Measurements from ENCODE around the gene CALB2.
A peak's percentile ranks its signal among the peaks of the same experiment; 100 is the strongest.
"Not testable (repeated sequence)": the region's sequence is repeated elsewhere in the genome, so short reads cannot be mapped to it uniquely, and the experiment has no call there.

The CALB2 gene, protein sequence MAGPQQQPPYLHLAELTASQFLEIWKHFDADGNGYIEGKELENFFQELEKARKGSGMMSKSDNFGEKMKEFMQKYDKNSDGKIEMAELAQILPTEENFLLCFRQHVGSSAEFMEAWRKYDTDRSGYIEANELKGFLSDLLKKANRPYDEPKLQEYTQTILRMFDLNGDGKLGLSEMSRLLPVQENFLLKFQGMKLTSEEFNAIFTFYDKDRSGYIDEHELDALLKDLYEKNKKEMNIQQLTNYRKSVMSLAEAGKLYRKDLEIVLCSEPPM

DNA sequence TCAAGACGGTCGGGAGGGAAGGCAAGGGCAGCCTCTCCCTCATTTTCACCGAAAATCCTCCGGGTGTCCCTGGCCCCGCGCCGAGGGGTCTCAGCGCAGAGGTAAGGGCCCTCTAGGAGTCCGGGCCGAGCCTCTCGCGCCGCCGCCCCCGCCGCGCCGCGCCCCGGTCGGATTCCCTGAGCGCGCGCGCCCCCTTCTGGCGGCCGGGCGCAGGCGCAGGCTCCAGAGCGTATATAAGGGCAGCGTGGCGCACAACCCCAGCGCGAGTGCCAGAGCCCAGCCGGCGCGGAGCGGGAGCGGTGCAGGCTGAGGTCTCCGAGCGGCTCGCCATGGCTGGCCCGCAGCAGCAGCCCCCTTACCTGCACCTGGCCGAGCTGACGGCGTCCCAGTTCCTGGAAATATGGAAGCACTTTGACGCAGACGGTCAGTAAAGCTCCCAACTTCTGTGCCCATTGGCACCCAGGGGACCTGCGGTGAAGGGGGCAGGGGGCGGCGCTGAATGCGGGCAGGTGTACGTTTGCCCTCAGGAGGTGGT, at the start of gene CALB2:
Gene CALB2 (plus strand): TSS at position 260 of the 535 bp plus-strand sequence. CDS start 70 bp downstream, at position 330.
- DNase-seq, result peak; percentile 33 to 34

DNA sequence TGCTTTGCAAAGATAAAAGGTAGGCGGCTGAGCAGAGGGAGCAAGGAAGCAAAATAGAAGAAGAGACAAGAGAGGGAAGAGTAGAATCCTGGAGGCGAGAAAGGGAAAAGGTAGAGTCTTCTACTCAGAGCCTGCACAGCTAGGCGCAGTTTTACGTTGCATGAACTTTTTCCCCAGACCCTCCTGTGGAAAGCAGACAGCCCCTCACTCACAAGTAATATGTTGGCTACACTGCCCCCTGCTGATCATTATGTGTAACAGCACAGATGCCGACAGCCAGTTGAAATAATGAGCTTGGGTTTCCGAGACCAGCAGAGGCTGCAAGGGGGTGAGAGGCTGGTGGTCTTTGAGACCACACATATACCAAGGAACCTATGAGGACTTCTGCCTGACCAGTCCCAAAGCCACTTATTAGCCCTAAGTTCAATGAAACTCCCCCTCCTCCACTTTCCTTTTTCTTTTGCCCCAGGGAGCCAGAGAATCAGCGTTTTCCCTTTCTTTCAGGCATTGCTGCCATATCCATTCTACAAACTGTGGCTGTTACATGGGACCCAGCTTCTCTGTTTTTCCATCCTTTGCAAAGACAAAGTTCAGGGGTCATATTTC, 46.9 kb upstream of the CALB2 start:
- DNase-seq, result peak; percentile 6 to 17

DNA sequence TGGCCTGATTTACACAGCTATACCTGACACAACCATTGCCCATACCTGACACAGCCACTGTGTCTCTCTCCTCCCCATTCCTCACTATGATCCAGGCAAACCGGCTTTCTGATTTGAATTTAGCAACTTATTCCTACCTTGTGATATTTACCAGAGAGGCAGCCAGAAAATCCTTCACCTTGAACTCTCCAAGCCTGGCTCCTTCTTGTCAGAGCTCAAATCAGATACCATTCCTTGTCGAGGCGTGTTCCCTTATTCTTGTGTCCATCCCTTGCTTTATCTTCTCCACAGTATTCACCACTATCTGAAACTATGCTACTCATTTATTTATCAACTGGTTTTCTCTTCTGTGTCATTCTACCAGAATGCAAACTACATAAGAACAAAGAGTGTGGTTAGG, 44.9 kb upstream of the CALB2 start:
- DNase-seq, result not testable (repeated sequence)

DNA sequence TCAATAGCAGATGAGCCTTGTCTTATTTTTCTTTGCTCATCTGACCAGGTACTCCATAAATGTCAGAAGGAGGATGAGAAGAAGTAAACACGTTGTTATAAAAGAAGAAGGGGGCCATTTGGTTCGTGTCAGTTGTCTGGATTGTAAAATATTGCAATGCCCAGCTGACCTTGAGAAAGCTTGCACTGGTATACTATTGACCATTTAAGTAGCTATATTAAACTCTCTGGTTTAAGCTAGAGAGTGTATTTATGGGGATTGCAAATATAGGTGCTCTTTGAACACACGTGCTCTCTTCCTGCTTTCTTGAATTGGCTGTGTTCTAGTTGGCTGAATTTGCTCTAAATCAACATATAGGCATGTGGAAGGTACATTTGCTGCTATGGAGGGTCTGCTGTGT, 43.3 kb upstream of the CALB2 start:
- DNase-seq, result no peak

DNA sequence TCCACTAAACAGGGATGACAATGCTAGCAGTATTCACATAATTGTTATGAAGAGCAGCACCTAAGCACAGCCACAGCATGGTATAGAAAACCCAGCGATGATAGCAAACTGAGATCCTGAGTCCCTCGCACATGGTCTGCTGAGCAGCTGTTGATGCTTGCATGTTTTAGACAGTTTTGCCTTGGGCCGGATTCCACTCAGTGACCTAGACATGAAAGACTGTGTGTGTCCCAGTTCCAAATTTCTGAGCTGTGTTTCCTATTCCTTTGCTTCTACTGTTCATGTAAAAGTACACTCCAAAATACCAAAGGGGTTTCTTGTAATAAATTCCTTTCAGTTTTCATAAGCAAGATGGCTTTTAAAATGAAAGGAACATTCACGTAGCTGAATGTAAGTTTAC, 38.5 kb upstream of the CALB2 start:
- no peak for DNase-seq

DNA sequence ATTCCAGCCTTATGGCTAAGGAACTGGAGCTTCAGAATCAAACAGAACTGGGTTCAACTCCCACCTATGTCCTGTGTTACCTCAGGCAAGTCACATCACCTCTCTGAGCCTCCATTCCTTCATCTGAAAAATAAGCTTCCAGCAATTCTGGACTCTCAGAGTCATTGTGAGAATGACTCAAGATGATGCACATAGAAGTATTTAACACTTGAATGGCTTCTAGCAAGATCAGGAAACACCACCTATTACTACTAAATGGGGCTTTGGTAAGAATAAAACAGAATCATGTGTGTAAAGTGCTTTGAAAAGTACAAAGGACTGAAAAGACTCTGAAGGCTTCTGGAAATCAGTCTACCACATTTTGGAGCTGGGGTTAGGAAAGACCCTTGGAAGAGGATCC, 30.8 kb upstream of the CALB2 start:
- DNase-seq, result no peak

DNA sequence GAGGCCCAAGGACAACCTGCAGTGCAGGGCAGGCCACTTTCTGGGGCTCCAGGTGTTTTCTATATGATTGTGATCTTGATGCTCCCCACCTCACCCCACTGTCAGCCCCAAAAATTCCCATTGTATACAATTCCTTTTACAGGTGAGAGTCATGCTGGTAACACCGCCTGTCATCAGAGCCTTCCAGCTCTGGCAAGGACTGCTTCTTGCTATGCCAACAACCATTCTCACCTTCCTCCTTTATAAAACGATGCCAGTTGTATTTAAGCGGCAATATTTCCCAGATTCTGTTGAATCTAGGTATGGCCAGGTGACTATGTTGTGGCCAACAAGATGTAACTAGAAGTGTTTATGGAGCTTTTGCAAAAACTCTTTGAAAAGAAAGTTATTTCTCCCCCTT, 30.4 kb upstream of the CALB2 start:
- no peak for DNase-seq

DNA sequence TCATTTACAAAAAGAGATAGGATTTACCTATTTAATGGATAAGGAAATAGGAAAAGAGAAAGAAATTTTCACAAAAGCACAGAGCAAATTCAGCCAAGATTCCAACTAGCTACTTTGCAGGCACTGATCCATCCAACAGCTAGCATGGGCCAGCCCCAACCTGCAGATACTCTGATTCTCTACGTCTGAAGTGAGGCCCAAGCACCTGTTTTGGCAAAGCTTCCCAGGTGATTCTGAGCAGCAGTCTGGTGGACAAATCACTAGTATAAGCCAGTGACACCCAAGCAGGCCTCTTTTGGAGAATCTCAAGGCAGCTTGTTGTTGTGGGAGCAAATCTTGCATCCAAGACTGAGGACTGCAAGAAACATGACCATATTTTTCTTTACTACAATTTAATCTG, 20.9 kb upstream of the CALB2 start:
- DNase-seq, result no peak

DNA sequence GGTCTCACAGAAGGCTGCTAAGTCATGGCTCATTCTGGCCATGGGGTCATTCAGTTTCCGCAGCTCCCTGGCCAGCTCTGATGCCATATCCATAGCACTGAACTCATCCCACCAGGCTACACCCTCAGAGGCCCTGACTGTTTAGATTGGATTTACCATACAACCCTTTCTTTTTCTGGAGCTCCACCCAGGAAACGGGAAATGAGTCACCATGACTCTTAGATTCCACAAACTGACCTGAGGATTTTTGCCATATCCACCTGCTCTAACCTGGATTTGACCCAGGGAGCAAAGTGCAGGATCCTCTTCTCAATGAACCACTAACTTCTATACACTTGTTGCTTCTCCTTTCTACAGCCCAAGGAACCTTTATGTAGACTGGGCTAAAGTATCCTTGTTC, 20.3 kb upstream of the CALB2 start:
- DNase-seq, result no peak

DNA sequence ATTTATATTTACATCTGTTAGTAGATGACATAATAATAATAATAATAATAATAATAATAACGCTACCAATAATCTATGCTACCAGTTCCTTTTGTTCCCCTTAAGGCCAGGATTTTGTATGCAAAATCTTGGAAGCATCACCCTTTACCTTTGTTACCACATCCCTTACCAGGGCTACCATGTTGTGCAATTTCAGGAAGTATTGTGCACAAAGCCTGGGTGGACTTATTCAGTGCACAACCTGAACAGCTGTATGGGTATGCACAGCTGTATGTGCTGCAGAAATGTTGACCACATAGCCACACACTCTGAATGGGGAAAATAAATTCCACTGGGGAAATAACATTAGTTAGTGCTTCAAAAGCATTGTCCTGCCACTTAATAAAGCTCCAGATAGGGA, 19.9 kb upstream of the CALB2 start:
- DNase-seq, result no peak

DNA sequence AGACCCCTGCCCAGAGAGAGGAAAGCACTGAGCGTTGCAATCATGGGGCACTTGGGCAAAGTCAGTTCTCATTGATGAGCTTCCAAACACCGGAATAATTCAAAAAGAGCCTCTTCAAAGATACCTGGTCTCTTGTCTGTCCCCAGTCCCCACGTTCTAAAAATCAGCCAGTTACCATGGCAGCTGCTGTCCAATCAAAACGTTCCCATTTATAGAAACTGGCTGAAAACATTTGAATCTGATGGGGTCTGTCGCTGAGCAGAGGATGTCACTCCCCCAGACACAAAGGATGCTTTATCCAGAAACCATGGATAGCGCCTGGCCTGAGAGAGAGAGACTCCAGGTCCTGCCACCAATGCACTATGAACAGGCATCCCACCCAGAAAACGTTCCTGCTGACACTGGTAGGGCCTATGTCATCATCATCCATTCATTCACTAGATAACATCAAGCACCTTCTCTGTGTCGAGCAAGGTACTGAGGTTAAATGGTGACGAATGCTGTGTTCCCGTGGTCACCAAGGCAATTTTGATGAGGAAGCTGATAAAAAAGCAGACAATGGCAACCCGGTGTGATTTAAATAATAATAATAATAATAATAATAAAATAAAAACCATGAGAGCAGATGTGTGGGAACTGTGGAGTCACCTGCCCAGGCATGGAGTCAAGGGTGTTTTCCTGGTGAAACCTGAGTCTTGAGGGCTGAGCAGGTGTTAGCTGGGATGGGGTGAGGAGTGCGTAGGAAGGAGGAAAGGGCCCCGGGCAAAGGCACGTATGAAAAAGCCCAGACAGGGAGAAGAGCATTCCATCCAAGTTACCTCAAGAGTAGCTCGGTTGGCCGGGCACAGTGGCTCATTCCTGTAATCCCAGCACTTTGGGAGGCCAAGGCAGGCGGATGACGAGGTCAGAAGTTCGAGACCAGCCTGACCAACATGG, 19.0 kb upstream of the CALB2 start:
- no peak for DNase-seq

DNA sequence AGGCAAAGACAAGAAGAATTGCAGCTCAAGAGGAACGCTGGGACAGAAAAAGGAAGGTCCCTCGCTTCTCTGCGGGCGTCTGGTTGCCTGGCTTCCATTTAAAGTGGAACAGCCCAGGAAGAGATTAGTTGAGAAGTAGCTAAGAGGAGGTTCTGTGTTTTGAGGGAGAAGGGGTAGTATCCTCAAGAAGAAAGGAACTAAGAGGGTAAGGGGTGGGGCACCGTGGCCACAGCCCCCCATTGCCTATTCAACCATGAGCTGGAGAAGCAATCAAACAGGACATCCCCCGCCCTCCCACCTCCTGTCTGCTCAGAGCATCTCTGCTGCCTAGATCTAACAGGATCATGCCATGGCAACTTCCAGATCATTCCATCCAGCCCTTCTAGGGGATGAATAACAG, 18.1 kb upstream of the CALB2 start:
- no peak for DNase-seq

DNA sequence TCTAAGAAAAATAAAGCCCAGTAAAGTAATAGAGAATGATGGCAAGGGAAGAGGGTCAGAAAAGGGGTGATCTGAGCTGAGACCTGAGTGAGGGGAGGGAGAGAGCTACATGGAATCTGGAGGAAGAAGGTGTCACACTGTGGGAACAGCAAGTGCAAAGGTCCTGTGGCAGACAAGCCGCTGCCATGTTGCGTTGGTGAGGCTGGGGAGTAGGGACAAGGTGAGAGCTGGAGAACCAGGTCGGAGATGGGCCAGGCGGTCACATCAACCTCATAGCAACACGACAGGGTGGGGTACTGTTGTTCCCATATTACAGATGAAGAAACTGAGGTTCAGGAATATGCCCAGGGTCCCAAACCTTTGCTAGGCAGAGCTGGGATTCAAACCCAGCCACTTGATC, 16.6 kb upstream of the CALB2 start:
- DNase-seq, result no peak

DNA sequence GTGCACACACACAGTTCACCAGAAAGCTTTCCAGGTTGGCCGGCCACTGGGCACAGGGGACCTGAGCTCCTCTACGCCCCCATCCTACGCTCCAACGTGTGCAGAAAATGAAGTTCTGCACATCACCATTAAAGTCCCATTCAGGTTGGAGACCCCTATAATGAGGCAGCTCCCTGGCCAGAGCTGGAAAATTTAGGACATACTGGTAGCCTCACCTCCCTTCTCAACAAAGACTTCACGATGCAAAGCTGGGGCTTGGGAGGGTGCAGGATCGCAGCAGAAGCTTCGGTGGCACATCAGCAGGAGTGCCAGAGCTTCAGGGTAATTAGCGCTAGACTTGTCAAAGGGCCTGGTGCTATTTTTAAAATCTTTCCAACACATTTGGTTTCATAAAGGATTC, 15.4 kb upstream of the CALB2 start:
- no peak for DNase-seq

DNA sequence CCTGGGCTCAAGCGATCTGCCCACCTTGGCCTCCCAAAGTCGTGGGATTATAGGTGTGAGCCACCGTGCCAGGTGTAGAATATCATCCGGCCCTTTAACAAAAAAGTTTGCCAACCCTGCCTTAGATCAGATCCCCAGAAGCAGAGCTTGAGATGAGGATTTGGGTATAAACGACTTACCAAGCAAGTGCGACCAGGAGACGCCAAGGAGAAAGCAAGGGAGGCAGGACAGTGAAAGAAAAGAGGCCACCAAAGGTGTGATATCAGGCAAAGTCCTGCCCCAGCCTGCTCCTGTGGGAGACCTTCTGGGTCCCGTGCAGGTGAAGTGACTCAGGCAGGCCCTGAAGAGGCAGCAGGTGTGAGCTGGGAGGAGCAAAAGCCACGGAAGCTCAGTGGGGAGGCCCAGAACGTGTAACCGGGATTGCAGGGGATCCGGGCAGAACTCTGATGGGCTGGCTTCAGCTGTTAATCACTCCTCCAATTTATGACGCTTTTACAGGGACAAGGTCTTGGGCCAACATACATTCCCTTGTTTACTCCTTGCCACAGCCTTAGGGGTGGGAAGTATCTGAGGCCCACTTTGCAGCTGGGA, 14.1 kb upstream of the CALB2 start:
- DNase-seq, result no peak

DNA sequence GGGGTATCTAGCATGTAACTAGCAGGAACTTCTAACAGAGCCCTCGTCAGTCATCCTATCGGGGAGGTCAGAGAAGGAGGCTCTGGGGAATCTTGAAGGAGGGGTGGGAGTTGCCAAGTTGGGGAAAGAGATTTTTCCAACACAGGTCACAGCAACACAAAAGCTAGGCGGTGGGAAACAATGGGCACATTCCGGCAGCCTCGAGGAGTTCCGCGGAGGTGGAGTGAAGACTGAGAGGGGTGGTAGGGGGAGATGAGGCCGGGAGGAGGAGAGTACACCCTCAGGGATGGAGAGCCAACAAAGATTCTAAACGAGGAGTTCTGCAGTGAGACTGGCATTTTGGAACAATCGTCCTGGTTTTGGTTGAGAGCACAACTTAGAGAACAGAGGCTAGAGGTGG, 13.5 kb upstream of the CALB2 start:
- no peak for DNase-seq

DNA sequence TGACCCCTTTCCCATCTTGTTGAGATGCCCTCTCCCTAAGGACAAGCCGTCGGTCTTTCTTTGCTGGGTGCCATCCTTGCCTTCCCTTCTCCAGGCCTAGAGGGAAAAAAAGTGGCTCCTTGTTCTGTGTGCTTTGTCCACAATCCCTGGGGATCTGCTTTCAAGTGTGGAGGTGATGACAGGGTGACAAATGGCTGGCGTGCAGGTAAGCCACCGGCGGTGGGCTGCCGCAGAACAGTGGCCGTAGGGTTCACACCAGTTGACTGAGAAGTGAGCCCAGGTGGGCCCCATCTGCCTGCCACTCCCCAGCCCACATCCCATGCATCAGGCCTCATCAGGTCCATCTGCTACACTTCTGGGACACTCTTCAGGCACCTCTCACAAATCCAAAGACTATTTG, 11.4 kb upstream of the CALB2 start:
- no peak for DNase-seq

DNA sequence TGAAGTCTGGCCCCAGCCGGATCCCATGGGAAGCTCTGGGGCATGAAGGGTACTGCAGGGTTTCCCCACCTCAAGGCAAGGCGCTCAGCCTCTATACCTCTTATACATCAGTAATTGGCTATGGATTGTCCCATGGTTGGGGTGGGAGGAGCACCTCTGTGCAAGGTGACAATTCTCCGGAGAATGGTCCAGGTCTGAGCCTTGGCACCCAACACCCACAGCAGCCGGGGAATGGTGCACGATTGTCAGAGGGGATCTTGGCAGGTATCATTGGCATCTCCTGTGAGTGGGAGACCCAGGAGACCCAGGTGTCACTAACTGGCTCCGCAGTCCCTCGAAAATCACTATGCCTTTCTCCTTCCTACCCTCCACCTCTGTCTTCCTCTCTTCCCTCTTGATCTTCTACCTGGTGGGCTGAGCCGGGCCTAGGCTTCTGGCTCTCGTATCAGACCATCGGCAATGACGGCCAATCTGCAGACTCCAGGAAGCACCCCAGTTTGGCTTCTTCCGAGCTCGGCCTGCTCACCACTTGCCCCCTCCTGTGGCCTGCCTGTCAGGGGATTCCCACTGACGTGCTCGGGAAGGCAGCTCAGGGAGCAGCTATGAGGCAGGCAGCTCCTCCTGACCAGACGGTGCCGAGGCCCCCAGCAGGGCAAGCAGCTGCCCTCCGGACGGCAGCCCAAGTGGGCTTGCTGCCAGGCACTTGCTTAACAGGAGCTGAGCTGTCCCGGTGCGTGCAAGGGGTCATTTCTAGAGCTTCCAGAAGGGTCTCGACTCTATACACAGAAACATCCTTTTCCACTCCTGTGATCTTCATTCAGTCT, 10.0 kb upstream of the CALB2 start:
- no peak for DNase-seq

DNA sequence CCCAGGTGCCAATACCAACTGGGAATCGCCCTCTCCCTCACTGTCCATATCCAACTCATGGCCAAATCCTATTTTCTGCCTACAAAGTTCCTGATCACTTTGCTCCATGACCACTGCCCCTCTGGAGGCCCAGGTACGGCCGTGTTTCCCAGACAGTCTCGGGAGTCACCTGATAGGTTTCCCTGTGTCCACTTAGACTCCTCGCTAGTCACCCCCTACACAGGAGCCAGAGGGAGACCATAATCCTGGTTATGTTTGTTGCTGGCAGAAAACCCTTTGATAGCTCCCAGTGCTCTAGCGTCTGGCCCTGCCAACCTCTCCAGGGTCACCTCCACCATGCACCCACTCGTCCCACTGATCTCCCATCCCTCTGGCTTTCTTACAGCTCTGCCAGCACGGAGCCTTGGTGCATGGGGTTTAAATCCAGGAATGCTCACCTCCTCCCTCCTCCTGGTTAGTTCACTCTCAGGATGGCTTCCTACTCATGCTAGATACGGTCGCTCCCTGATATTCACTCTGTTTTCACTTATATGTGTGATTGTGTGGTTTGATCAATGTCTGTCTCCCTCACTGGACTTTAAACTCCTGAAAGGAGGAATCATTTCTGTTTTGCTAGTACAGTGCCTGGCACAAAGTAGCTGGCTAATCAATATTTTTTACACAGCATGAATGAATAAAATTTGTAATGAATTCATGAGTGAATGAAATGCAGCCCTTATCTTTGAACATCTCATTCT, 7.5 kb upstream of the CALB2 start:
- DNase-seq, result no peak

DNA sequence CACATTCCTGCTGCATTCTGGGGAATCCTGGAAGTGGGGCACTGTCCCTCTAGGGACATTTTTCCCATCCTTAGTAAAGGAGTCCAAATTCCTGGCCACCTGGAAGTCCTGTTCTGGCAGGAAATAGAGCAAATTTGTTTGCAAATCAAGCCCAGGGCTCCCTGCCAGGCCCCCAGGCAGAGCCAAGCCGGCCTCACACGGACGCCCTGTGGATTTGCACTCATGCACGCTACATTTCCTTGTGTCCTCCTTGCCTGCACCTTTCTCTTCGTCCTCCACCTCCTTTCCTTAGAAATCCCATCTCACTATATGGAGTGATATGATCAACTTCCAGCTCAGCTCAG, 7.0 kb upstream of the CALB2 start:
- DNase-seq, result peak; percentile 38 to 62

DNA sequence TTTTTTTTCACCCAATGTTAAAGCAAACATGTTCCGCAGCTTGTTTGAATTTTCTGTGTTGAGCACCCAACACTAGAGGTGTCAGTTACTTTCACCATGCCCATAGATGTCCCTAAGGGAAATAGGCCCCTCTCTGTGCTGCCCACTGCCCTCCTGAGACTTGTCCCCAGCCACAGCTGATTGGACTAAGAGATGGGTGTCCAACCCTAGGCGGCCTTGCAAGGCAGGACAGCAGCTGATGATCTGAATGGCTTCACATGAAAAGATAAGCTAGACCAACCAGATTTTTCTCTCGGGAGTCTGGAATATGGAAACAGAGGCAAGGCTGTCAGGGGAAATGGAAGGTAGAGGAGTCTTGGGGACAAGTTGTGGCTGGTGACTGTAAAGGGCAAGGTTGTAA, 6.1 kb upstream of the CALB2 start:
- no peak for DNase-seq

DNA sequence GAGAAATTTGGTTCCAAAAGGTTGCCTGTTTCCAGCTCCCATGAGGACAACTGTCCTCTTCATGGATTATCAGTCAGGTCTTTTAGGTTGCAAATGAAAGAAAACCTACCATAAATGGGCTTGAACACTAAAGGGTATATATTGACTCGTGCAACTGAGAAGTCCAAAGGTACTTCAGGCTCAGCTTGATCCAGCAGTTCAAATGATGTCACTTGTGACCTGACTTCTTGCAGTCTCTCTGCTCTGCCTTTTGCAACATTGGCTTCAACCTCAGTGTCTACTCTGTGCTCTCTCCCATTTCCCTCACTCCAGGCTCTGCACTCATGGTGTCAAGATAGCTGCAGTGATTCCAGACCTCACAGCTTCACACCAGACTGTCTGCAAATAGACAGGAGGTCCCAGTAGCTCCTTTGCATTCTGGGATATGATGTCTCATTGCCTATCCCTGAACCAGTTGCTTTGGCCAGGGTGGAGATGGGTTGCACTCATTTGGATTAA, 5.5 kb upstream of the CALB2 start:
- DNase-seq, result no peak

Data from NCI-H2081 (cell line).